ENCODE data around the gene SMIM1.

The SMIM1 gene, protein sequence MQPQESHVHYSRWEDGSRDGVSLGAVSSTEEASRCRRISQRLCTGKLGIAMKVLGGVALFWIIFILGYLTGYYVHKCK

DNA sequence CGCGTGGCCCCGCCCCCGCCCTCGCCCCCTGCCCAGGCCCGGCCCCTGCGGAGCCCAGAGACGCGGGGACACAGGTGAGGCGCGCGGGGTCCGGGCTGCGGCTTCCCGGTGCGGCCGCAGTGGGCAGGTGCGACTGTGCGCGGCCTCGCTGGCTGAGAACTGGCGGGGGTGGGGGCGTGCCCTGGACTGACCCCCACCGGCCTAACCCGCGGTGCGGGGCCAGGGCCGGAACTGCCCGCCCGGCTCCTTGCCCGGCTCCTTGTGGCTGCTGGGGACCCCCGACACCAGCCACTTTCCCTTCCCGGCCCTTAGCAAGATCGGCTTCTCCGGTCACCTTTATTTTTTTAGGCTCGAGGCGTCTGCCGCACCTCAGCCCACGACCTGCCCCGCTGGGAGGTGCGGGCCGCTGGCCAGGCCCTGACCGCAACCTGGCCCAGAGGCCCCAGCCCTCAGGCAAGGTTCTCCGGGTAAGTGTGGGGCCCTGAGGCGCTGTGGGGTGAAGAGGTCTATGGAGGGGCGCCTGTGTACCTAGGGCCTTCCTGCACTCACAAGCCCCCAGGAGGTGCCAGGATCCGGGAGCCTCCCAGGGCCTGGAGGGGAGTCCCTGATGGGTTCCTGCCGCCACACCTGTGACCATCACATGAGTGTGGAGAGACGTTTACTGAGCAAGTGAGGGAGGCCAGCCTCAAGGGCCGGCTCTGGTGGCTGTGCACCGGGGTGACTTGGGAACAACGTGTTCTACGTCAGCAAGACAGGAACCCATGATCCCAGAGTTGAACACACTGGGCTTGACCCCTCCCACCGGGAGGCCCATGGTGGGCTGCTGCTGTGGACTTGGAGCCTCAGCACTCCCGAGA, at the start of gene SMIM1:
Gene SMIM1, plus strand, starts transcription at position 35 of the 857 bp plus-strand sequence. CDS start 2,625 bp downstream, outside the sequence.
- DNase-seq (ENCODE audit: low spot score): peak; percentile 39

DNA sequence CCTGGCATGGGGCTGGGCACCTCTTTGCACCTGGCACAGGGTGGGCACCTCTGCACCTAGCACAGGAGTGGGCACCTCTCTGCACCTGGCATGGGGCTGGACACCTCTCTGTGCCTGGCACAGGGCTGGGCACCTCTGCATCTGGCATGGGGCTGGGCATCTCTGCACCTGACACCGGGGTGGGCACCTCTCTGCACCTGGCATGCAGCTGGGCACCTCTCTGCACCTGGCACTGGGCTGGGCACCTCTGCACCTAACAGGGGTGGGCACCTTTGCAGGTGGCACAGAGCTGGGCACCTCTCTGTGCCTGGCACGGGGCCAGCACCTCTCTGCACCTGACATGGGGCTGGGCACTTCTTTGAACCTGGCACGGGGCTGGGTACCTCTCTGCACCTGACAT, 49.7 kb upstream of the SMIM1 start:
- DNase-seq (ENCODE audit: low spot score): no peak

DNA sequence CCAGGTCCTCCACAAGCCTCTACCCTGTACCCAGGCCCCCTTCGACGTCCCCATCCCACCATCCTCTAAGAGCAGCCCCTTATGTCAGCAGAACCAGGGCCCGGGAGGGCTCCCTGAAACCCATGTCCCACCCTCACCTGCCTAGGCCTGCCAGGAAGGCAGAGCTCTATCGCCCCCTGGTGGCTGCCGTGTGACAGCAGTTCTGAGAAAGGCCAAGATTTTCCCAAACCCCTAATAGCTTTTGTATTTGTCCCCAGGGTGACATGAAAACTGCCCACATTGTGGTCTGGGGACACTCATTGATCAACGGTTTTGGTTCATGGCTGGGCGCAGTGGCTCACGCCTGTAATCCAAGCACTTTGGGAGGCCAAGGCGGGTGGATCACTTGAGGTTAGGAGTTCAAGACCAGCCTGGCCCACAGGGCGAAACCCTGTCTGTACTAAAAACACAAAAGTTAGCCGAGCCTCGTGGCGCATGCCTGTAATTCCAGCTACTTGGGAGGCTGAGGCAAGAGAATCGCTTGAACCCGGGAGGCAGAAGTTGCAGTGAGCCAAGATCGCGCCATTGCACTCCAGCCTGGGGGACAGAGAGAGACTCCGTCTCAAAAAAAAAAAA, 48.0 kb upstream of the SMIM1 start:
- DNase-seq (ENCODE audit: low spot score): peak; percentile 88

DNA sequence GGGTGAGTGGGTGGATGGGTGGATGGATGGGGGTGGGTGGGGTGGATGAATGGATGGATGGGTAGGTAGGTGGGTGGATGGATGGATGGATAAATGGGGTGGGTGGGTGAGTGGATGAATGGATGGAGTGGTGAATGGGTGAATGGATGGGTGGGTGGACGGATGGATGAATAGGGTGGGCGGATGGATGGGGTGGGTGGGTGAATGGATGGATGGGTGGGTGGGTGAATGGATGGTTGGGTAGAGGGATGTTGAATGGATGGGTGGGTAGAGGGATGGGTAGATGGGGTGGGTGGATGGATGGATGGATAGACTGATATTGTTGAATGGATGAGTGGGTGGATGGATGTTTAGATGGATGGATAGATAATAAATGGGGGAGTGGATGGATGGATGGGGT, 47.2 kb upstream of the SMIM1 start:
- DNase-seq (ENCODE audit: low spot score): no peak

DNA sequence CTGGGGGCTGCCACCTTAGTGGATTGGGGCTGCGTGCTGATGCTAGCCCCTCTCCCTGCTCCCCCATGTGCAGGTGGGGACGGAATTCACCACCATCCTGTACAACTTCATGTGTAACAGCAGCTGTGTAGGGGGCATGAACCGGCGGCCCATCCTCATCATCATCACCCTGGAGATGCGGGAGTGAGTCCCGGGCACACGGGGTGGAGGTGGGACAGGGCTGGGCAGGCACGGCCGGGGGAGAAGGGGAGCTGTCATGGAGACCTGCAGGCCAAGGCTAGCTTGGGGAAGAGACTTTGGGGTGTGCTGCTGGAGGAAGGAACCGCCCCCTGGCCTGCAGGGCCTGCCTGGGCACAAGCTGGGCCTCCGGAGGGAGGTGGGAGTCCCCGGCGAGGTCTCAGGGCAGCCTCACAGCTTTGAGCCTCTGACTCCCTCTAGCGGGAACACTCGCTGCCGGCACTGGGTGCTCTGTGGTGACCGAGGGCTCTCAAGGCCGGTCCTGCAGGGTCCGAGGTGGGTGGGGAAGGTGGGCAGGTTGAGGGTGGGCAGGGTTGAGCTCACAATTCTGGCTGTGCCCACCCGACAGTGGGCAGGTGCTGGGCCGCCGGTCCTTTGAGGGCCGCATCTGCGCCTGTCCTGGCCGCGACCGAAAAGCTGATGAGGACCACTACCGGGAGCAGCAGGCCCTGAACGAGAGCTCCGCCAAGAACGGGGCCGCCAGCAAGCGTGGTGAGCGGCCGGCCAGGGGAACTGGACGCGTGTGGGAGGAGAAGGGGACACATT, 45.3 kb upstream of the SMIM1 start:
- peak; percentile 70 for DNase-seq (ENCODE audit: low spot score)

DNA sequence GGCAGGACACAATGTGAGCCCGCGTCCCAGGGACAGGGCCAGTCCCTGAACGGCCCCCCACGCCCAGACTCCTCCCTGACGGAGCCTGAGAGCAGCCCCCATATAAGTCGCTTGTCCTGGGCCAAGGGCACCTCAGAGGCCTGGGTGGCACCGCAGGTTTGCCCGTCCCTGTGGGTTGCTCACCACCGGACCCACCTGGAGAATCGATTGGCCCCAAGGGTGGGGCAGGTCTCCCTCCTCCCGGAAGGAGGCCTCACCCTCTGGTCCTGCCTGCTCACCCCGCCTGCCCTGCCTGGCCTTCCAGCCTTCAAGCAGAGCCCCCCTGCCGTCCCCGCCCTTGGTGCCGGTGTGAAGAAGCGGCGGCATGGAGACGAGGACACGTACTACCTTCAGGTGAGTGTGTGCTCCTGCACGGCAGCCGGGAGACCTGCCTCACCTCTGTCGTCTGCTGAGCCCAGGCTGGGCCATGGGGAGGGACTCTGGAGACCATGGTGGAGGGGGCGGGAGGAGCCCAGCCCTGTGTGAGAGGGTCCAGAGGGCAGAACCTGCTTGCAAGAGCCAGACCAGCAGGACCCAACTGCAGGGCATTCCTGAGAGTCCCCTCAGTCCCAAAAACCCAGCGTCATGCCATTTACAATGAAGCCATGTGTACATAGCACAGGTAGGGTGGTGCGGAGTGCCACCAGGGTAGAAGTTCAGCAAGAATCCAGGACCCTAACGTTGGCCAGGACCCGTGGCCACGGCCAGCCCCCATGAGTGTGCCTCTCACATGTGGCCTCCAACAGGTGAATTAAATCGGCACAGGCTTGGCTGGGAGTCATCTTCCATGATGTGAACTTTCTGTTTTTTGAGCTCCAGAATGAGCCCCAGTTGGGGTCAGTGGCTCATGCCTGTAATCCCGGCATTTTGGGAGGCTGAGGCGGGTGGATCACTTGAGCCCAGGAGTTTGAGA, 44.4 kb upstream of the SMIM1 start:
- no peak for DNase-seq (ENCODE audit: low spot score)

DNA sequence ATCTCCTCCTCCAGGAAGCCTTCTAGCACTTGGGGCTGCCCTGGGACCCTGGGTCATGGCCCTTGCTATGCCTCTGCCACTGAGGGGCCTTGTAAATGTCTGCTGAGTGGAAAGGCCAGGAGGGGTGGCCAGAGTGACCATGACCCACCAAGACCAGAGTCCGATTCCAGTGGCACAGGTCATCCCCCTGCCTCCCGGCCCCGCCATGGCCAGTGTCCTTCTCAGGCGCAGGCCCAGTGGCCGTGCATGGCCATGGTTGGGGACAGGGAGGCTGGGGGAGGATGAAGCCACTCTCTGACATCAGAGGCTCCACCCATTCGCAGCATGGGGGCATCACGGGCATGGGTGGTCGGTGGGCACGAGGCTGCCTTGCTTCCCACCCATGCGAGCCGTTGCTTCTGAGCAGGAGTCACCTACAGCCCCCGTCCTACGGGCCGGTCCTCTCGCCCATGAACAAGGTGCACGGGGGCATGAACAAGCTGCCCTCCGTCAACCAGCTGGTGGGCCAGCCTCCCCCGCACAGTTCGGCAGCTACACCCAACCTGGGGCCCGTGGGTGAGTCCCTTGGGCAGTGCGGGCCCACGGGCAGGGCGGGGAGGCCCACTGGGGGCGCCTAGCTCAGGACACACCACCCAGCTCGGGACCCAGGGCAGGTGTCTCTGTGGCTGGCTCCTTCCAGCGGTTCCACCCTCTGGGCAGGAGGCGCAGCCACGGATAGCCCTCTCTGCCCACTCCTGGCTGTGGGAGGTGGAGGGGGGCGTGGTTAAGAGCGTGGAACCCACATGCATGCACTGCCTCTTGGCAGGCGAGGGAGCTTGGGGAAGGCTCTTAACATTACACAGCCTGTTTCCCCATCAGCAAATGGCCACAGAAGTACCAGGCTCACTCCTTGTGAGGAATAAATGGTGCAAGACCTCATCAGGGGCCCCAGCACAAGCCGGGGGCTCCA, 42.7 kb upstream of the SMIM1 start:
- no peak for DNase-seq (ENCODE audit: low spot score)

DNA sequence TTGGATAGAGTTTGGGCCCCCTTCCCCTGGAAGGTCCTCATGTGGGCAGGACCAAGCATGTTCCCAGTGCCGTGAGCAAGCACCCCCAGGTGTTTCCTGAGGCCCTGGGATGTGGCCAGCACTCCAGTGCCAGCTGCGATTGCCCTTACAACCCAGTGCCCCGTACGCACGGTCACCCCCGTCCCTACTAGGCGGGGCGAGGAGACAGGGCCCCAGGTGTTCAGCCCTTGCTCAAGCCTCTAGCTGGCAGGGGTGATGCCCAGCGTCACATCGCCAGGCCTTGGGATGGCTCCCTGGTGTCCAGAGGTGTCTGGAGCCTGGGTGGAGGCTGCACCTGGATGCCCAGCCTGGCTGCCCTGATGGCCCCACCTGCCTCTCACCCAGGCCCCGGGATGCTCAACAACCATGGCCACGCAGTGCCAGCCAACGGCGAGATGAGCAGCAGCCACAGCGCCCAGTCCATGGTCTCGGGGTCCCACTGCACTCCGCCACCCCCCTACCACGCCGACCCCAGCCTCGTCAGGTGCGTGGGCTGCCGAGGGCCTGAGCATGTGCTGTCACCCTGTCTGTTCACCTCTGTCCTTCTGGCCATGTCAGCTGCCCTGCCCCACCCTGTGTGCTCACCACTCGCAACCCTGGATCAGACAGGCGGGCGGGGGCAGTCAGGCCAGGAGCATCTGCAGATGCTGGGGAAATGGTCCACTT, 41.9 kb upstream of the SMIM1 start:
- DNase-seq (ENCODE audit: low spot score): no peak

DNA sequence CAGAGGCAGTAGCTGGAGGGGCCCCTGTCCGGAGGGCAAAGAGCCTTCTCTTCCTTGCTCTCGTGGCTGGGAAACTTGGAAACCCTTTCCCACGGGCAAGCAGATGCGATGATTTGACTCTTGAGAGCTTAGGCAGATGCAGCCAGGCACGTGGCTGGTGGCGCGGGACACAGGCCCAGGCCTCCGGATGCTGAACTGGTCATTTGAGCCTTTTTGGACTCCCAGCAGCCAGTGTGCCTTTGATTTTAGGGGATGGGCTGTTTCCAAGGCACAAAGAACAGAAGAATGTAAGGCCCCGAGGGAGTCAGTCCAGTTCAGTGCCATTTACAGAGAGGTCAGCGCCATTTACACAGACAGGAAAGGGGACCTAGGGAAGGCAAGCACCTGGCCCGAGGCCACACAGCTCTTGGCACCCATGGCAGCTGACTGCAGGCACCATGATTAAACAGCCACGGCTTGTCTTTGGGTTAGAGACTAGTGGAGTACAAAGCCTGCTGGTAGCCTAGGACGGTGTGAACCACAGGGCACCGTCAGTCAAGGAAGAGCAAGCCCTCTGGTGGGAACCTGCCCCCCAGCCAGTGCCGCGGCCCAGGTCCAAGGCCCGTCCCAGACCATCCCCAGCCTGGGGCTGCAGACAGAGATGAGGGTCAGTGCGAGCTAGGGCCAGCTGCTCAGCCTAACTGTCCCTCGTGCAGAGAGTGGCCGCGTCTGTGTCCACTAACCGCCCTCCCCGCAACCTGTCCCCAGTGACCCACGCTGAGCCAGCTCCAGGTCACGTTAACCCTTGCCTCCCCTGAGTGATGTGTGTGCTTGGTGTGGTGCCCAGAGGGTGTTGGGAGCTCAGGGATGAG, 40.7 kb upstream of the SMIM1 start:
- no peak for DNase-seq (ENCODE audit: low spot score)

DNA sequence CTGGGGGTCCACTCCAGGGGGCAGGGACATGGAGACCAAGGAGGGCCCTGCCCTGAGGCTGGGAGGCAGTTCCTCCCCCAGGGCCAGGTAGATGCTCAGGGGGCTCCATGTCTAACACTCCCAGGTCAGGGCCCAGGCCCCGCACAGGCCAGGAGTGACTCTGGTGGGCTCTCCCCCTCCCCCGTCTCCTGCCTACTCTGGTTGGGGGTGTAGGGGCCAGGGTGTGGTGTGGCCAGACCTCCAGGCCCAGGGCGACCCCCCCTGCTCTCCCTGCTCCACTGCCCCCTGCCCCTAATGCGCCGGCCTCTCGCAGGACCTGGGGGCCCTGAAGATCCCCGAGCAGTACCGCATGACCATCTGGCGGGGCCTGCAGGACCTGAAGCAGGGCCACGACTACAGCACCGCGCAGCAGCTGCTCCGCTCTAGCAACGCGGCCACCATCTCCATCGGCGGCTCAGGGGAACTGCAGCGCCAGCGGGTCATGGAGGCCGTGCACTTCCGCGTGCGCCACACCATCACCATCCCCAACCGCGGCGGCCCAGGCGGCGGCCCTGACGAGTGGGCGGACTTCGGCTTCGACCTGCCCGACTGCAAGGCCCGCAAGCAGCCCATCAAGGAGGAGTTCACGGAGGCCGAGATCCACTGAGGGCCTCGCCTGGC, 40.0 kb upstream of the SMIM1 start:
- DNase-seq (ENCODE audit: low spot score): no peak

DNA sequence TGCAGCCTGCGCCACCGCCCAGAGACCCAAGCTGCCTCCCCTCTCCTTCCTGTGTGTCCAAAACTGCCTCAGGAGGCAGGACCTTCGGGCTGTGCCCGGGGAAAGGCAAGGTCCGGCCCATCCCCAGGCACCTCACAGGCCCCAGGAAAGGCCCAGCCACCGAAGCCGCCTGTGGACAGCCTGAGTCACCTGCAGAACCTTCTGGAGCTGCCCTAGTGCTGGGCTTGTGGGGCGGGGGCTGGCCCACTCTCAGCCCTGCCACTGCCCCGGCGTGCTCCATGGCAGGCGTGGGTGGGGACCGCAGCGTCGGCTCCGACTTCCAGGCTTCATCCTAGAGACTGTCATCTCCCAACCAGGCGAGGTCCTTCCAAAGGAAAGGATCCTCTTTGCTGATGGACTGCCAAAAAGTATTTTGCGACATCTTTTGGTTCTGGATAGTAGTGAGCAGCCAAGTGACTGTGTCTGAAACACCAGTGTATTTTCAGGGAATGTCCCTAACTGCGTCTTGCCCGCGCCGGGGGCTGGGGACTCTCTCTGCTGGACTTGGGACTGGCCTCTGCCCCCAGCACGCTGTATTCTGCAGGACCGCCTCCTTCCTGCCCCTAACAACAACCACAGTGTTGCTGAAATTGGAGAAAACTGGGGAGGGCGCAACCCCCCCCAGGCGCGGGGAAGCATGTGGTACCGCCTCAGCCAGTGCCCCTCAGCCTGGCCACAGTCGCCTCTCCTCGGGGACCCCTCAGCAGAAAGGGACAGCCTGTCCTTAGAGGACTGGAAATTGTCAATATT, 39.3 kb upstream of the SMIM1 start:
- no peak for DNase-seq (ENCODE audit: low spot score)

DNA sequence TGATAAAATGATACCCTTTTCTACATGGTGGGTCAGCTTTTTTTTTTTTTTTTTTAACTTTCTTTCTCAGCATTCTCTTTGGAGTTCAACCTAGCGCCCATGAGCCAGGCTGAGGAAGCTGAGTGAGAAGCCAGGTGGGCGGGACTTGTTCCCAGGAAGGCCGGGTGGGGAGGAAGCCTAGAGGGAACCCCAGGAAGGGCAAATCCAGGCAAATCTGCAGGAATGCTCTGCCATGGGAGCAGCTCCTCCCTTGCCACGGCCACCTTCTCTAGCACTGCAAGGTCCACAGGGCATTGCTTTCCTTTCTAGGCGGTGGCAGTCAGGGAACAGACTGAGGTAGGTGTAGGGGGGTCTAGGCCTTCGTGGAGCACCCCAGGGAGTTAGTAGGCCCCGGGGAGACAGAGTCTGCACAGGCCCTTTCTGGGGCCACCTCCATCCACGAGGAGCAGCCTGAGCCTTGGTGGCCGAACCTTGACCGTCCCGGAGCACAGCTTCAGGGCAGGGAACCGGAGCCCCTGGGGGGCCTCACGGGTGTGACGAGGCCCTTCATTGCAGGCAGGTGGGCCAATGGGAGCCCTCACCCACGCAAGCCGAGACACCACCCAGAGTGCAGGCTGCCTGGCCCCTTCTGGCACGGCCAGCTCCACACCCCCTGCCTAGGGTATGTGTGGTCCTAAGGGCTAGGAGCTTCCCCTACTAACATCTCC, 38.5 kb upstream of the SMIM1 start:
- no peak for DNase-seq (ENCODE audit: low spot score)

DNA sequence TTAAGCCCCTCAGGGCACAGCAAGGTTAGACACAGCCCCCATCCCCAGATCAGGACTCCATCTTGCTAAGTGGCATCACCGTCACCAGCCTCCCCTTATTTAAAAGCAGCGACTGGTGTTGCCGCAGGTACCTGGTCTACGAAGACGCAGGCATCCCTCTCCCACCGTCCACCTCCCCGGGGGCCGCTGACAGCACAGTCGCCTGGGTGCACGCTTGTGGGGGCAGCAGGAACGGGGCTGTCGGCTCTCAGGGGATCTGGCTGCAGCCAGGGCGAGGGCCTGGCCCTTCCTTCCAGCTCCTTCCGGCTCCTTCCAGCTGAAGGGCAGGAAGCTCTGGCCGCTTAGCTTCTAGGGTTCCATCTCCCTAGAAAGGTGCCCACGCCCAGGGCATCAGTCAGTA, 37.9 kb upstream of the SMIM1 start:
- no peak for DNase-seq (ENCODE audit: low spot score)

DNA sequence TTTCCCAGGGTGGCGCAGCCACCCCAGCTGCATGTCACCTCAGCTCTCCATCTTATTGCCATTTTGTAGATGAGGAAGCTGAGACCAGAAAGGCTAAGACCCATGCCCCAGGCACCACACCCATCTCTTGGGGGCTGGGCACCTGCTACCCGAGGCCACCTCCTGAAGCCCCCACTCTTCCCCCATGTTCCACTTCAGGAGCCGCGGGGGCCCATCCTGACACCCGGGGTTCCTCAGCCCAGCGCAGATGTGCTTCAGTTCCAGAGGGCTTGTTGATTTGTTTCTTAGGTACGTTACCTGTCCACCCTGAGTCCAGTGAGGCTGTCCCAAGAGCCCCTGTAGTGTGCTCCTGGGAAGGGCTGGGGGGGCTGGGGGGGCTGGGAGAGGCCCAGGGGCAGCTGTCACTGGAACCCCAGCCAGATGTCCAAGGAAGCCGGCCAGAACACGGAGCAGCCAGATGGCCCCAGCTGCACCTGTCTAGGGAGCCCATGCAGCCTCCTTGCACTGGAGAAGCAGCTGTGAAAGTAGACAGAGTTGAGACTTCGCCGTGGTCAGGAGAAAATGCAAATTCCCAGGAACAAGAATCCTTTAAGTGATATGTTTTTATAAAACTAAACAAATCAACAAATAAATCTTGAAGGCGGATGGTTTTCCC, 37.4 kb upstream of the SMIM1 start:
- no peak for DNase-seq (ENCODE audit: low spot score)

DNA sequence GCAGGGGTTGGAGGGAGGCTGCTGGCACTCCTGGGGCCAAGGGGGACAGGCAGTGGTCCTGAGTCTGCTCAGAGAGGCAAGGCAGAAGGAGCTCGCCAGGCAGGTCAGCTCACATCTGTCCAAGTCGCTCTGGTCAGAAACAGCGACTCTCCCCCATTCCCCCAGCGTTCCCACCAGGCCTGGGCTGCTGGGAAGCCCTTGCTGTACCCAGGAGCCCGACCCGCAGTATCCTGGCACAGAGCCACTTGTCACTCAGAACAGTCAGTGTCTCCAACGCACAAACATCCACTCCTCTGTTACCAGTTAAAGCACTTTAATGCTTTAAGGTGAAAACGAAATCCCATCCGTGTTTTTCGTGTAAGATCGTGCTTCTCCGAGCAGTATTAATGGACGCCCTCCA, 36.9 kb upstream of the SMIM1 start:
- DNase-seq (ENCODE audit: low spot score): no peak

DNA sequence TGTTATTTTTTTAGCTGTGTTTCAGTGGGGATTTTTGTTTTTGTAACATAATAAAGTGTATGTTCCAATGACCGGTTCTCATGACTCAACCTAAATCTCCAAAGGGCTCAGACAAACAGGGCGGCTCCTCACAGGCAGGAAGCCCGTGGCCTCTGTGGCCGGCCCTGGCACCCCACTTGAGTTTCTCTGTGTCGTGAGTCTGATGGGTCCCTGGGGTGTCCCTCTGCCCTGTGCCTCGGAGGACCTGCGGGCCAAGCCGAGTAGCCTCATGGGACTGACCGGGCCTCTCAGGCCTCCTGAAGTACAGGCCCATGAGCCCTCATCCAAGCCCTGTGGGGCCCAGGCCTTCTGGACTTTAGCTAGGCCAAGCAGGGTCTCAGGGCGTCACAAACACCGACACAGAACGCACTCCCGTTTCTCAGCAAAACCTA, 36.4 kb upstream of the SMIM1 start:
- no peak for DNase-seq (ENCODE audit: low spot score)

All from NAMALWA (cell line).